GM12892 (cell line): ENCODE results near the gene GYG1.

Experiments
- POLR2A ChIP-seq: IDR thresholded peaks from 2 replicates; pipeline ENCODE4 v1.6.1; 2011; ENCODE audit warnings: low read depth, low read length, control low read depth
- TAF1 ChIP-seq: IDR thresholded peaks from 2 replicates; pipeline ENCODE4 v1.6.1; 2011; ENCODE audit warnings: low read depth, mild to moderate bottlenecking, control low read depth, low read length, borderline replicate concordance

GRCh38 chr3:149004622-149005021, 13.3 kb downstream of the GYG1 start:
- TF ChIP-seq POLR2A = no peak
- no peak for TF ChIP-seq TAF1
